ENCODE measurements around the gene COL6A1.

COL6A1 gene

DNA sequence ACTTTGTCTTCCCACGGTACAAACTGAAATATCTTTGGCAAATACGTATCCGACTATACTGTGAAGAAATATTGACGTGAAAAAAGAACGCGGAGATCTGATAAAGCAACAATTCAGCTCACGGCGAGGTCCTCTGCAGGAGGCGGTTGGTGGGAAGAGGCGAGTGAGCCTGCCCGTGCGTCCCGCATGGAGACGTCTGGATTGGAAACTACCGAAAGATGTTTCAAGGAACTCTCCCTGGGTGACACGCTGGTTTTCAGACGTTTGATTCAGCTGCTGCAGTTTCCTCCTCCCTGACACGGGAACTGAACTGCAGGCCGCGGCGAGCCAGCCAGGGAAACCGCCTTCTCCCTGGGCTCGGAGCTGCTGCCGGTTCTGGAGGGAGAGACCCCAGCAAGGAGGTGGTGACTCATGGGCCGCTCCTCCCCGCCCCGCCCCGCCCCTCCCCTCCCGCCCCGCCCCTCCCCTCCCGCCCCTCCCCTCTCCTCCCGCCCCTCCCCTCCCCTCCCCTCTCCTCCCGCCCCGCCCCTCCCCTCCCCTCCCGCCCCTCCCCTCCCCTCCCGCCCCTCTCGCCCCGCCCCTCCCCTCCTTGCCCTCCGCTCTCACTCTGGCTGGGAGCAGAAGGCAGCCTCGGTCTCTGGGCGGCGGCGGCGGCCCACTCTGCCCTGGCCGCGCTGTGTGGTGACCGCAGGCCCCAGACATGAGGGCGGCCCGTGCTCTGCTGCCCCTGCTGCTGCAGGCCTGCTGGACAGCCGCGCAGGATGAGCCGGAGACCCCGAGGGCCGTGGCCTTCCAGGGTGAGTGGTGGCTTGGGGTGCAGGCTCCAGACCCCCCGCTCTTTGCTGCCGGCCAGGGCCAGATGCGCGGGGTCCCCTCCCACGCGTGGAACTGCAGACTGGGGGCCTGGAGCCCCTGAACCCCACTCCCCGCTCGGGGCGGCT is at the start of gene COL6A1:
Gene COL6A1, plus strand, starts transcription at position 620 of the 941 bp plus-strand sequence. Its CDS starts 81 bp downstream, at position 701.
- in situ Hi-C loops (cut with MboI; ENCODE audit: low sequenced_read_pairs): no loop called here

DNA sequence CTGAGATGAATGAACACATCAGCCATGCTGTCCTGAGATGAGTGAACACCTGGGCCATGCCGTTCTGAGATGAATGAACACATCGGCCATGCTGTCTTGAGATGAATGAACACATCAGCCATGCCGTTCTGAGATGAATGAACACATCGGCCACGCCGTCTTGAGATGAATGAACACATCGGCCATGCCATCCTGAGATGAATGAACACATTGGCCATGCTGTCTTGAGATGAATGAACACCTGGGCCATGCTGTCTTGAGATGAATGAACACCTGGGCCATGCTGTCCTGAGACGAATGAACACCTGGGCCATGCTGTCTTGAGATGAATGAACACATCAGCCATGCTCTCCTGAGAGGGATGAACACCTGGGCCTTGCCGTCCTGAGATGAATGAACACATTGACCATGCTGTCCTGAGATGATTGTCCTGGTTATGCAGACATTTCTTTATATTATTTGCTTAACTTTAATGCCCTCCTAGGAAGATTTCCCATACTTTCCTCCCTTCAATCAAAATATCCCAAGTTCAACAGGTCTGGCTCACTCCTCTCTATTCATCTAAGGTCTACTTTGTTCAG is 48.6 kb upstream of the COL6A1 start:
- in situ Hi-C loops (cut with MboI; ENCODE audit: low sequenced_read_pairs): no loop called here

DNA sequence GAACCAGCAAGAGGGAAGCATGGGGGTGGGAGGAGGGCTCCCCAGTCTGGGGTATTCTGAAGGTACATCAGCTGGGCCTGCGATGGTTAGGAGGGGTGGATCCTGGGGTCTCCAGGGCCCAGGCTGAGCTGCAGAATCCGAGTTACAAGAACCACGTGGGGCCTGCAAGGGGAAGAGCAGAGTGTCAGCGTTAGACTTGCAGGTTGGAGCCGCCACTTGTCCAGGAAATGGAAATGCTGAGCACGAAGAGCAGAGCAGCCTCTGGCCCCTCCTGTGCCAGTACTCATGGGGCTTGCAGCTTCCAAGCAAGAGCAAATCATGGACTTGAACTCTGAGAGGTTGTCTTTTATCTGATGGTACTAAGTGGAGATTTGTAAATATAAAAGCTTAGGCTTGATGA is 47.5 kb upstream of the COL6A1 start:
- in situ Hi-C loops (cut with MboI; ENCODE audit: low sequenced_read_pairs): no loop called here

GRCh38 chr21:45934554-45934953 is 47.0 kb upstream of the COL6A1 start:
- in situ Hi-C loops (cut with MboI; ENCODE audit: low sequenced_read_pairs): no loop called here

DNA sequence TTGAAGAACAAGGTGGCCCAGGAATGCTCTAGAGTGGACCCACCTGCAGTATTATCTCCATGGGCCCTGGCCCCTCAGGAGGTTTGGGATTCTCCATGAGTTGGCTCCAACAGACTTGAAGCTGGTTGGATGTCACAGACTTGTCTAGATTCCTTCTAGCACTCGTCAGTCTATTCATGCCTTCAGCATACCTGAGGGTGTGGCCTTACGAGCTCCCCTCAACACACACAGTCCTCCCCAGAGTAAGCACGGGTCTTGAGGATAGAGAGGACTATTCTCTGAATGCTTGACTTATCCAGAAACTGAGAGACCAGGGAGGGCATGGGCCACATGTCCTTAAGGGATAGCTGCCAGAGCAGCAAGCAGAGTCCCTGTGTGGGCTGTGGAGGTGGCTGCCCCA is 45.9 kb upstream of the COL6A1 start:
- in situ Hi-C loops (cut with MboI; ENCODE audit: low sequenced_read_pairs): no loop called here

- in situ Hi-C loops (cut with MboI; ENCODE audit: low sequenced_read_pairs): no loop called here
Observed at GRCh38 chr21:45937721-45938452, 43.7 kb upstream of the COL6A1 start.

DNA sequence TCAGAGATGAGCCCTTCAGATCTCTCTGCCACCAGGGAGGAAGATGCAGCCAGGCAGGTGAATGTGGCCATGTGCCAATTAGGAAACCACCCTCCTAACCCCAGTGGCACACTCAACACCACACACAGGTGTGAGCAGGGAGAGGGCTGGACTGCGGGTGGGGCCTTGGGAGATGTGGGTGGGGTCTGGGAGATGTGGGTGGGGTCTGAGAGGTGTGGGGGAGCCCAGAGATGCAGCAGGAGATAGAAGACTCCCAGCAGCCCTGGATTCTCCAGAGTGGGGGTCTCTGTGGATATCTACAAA is 43.2 kb upstream of the COL6A1 start:
- in situ Hi-C loops (cut with MboI; ENCODE audit: low sequenced_read_pairs): no loop called here

DNA sequence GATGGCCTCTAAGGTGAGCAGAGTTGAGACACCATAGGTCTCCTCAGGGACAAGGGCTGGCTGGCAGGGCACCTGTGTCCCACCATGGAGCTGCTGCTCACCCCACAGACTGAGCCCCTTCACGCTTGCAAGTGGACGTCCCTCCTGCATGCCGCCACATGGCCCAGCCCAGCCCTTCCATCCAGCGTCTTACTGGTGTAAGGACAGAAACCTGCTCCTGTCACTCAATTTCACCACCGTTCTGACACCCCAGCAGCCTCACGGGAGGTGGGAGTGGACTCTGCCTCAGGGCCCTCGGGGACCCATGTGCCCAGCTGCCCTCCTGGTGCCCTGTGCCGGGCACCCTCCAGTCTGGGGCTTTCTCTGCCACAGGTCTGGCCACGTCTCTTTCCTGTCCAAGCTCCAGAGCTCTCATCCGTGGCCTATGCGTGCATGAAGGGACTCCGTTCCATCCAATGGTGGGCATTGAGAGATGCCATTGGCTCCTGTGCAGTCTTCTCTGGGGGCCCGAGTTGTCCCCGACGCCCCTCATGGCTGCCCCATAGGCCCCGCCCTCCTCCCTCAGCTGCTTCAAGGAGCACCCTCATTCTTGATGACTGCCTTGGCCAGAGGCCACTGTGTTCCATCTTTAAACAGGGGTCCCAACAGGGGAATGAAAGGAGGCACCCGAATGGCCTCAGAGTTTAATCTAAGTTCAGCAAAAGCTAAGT is 42.6 kb upstream of the COL6A1 start:
- in situ Hi-C loops (cut with MboI; ENCODE audit: low sequenced_read_pairs): no loop called here

DNA sequence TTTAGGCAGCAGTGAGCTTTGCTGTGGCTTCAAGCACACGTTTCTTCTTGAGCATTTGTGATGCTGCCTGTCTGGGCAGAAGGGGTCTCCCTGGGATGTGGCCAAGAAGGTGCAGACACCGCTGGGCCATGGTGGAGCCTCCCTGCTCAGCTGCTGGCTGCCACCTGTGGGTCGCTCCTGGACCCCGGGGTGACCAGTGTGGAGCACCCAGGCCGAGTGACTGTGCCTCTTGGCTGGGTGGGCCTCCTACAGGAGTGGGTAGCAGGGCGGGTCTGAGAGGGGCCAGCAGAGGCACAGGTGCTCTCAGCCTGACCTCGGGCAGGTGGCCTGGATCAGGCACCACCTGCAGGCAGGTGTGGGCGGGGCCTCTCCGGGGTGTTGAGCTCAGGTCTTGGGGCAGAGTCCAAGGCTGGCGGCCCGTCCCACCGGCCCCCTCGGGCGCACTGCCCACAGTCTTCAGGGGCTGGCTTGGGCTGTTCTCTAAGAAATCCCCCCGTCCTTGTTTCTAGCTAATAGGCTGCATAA is 42.0 kb upstream of the COL6A1 start:
- in situ Hi-C loops (cut with MboI; ENCODE audit: low sequenced_read_pairs): no loop called here

DNA sequence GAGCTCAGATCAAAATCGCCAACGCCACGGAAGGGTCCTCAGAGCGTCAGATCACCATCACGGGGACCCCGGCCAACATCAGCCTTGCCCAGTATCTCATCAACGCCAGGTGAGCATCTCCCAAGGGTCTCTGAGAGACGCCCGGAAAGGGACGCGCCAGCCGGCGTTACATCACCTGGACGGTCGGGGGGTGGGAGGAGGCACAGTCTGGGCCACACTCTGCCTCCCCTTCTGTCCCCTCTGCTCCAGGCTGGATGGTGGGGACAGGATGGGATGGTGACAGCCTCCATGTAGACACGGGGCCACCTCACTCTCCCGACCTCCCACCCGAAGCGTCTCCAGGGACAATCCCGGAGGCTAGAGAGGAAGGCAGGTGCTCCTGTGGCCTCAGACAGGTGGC is 41.5 kb upstream of the COL6A1 start:
- in situ Hi-C loops (cut with MboI; ENCODE audit: low sequenced_read_pairs): no loop called here

DNA sequence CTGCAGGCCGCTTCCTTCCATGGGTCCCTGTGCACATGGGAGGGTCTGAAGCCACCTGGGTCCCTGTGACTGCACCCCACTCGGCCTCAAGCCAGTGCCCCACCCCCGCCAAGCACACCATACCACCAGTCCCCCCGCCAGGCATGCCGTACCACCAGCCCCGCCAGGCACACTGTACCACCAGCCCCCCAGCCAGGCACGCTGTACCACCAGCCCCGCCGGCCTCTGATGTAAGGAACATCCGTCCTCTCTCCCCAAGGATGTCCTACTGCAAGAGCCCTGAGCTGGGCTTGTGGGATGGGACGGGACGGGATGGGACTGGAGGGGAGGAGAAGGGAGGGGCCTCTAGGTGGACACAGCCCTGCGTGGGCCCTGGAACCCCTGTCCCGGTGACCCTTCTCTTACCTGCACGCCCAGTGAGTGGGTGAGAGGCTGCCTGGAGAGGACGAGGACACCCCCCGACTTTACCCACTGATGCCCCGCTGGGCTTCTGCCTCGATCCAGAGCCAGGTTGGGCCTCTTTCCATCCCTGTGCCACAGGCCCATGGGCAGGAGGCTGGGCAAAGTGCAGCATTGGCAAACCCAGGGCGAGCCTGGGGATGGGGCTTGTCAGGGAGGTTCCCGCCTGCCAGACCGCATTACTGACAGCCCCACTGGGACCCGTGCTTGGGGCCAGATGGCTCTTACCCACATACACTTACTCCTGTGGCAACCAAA is 40.8 kb upstream of the COL6A1 start:
- in situ Hi-C loops (cut with MboI; ENCODE audit: low sequenced_read_pairs): no loop called here

- in situ Hi-C loops (cut with MboI; ENCODE audit: low sequenced_read_pairs): no loop called here
Observed at GRCh38 chr21:45941338-45941710, 40.2 kb upstream of the COL6A1 start.

DNA sequence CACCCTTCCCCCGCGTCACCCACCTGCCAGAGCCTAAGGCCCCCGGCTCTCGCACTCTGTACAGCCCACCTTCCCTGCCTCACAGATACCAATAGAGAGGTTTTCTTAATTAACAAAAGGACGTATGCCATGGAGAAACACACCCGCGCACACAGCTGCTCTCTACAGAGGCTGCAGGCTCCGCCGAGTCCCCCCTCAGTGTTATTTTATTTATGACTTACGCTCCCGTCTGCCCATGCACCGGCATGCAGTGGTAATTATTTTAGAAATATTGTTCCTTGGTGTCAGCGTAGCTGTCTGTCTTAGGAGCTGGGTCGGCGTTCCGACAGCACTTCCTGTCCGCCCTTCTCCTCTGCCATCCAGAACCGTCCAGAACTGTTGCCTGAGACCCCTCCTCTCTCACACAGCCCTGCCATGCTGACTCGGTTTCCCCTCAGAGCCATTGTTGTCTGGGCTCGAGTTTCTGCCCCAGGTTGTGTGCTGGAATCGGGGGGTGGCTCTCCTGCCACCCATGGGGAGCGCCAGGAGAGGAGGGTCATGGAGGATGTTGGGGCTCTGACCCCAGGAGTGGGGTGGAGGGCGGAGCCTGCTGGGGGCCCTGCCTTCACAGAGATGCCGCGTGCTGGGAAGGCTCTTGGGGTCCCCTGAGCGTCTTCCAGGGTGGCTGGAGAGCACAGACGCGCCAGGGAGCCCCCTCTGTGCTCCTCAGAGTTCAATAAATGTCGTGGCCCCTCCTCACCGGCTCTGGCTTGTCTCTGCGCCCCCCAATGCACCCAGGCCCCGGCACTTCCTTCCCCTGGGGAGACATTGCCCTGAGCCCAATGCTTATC is 39.6 kb upstream of the COL6A1 start:
- in situ Hi-C loops (cut with MboI; ENCODE audit: low sequenced_read_pairs): no loop called here

GRCh38 chr21:45942755-45943629 is 38.6 kb upstream of the COL6A1 start:
- in situ Hi-C loops (cut with MboI; ENCODE audit: low sequenced_read_pairs): no loop called here

DNA sequence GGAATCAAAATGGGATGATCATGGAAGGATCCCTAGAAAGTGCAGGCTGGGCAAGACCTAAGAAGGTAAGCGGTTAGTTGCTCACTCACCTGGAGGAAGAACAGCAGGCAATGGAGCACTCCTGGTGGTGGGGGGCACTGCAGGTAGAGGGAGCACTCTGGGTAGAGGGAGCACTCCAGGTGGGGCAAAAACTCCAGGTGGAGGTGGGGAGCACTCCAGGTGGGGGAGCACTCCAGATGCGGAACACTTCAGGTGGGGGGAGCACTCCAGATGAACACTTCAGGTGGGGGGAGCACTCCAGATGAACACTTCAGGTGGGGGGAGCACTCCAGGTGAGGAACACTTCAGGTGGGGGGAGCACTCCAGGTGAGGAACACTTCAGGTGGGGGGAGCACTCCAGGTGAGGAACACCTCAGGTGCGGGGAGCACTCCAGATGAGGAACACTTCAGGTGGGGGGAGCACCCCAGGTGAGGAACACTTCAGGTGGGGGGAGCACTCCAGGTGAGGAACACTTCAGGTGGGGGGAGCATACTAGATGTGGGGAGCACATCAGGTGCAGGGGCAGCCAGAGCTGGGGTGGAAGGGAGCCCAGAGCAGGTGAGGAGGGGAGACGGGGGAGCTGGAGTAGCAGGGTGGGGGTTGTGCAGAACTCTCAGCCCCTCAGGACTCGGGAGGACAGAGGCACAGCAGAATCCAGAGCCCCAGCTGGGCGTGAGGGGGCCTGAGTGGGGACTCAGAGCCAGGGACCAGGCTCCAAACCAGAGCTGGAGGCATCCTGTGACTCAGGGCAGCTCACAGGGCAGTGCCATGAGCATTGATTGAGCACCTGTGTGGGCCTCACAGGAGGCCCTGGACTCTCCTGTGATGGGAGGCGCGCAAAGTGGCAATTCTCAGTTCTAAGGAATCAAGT is 37.7 kb upstream of the COL6A1 start:
- in situ Hi-C loops (cut with MboI; ENCODE audit: low sequenced_read_pairs): no loop called here

GRCh38 chr21:45944601-45945000 is 37.0 kb upstream of the COL6A1 start:
- in situ Hi-C loops (cut with MboI; ENCODE audit: low sequenced_read_pairs): no loop called here

- in situ Hi-C loops (cut with MboI; ENCODE audit: low sequenced_read_pairs): no loop called here
Observed at GRCh38 chr21:45945066-45945867, 36.3 kb upstream of the COL6A1 start.

All from HL-60/S4 treated with retinoic acid at 250 ng/mL for 4 days and 3 days (cell line).